ENCODE results near the gene ZNF831. TPM values are rescaled to one million over a fixed set of nuclear protein-coding genes. Genes with fewer than 3 reads are reported as not detected.

Gene ZNF831
- total RNA-seq, 1 donor from 2014 or later: 0.17 TPM

DNA sequence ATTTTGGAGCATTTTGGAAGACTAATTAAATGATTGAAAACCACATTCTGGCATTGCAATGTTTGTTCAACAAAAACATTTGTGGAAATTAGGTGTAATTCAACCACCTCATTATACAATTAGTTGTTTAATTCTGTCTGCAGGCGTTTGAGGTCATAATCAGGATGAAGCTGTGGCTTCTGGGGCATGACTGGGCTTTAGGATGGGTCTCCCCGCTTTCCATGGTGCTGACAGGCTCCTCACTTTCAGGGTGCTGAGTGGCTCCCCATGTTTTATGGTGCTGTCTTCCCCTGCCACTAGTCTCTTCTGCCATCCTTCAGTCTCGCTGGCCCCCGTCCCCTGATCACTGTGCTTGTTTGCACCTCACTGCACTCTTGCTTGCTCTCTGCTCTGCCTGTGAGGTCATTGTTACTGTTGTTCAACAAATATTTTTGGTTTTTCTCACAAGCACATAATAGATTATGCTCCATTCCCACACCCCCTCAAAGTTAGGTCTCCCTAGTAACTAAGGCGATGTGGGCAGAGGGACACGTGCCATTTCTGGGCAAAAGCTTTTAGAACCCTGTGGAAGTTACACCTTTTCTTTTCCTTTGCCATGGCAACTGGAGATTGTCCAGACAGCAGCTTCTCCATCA lies 25.4 kb upstream of the ZNF831 start:
- ATAC-seq (no peak), DNase-seq (no peak)
- intact Hi-C loops (cut with micrococcal nuclease): no loop called here

- ATAC-seq (no peak), DNase-seq (no peak)
- intact Hi-C loops (cut with micrococcal nuclease): no loop called here
Measured at GRCh38 chr20:59139998-59140397, 23.6 kb upstream of the ZNF831 start.

GRCh38 chr20:59141818-59142581 lies 21.6 kb upstream of the ZNF831 start:
- DNase-seq: no peak
- no peak for ATAC-seq
- intact Hi-C loops (cut with micrococcal nuclease): no loop called here

- intact Hi-C loops (cut with micrococcal nuclease): no loop called here
- DNase-seq (no peak), ATAC-seq (no peak)
Measured at GRCh38 chr20:59143326-59143725, 20.3 kb upstream of the ZNF831 start.

GRCh38 chr20:59144179-59144830 lies 19.3 kb upstream of the ZNF831 start:
- intact Hi-C loops (cut with micrococcal nuclease): no loop called here

GRCh38 chr20:59144831-59145196 lies 18.8 kb upstream of the ZNF831 start:
- ATAC-seq: no peak
- intact Hi-C loops (cut with micrococcal nuclease): no loop called here
- DNase-seq: no peak

More at GRCh38 chr20:59144179-59144830, 19.3 kb upstream of the ZNF831 start:
- no peak for DNase-seq
- ATAC-seq: no peak

GRCh38 chr20:59145247-59145923 lies 18.2 kb upstream of the ZNF831 start:
- ATAC-seq (no peak), DNase-seq (no peak)
- intact Hi-C loops (cut with micrococcal nuclease): no loop called here

DNA sequence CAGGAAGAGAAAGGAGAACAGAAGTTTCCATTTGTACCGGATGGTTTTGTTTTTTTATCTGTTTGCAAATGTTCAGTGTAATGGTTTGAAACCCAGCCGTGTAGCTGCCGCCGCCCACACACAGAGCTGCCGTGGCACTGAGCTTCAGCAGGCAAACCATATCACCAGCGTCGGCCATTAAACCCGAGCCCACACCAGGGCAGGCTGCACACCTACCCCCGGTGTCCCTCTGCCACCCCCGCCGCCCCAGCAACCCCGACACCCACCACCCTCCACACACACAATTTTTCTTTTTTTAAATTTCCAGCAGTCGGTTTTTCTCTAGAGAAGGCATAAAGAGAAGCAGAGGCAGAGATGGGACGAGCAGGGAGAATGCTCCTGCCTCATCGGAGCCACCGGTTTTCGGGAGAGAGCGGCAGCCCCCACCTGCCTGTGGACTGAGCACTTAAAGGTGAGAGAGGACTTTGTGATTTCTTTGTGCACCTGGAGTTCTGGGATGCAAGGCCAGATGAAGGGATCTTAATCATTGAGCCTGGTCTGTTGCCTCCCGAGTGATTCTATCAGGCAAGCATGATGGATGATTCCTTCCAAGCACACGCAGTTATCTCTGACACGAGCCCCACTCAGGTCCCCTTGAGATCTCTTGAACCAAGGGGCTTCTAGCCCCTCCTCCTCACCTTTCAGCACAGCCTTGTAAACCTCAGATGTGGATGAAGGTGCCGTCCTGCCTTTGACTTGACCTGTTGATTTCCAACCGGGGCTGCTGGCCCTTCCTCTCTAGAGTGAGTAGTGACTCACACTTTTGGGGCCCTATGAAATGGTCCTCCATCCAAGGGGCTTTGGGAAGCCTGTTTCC lies 17.5 kb upstream of the ZNF831 start:
- ATAC-seq (peak; percentile 51), DNase-seq (no peak)
- intact Hi-C loops (cut with micrococcal nuclease): no loop called here

GRCh38 chr20:59146780-59147565 lies 16.6 kb upstream of the ZNF831 start:
- DNase-seq: no peak
- intact Hi-C loops (cut with micrococcal nuclease): no loop called here
- peak; percentile 67 for ATAC-seq

GRCh38 chr20:59147586-59147985 lies 16.0 kb upstream of the ZNF831 start:
- ATAC-seq (no peak), DNase-seq (no peak)
- intact Hi-C loops (cut with micrococcal nuclease): no loop called here

DNA sequence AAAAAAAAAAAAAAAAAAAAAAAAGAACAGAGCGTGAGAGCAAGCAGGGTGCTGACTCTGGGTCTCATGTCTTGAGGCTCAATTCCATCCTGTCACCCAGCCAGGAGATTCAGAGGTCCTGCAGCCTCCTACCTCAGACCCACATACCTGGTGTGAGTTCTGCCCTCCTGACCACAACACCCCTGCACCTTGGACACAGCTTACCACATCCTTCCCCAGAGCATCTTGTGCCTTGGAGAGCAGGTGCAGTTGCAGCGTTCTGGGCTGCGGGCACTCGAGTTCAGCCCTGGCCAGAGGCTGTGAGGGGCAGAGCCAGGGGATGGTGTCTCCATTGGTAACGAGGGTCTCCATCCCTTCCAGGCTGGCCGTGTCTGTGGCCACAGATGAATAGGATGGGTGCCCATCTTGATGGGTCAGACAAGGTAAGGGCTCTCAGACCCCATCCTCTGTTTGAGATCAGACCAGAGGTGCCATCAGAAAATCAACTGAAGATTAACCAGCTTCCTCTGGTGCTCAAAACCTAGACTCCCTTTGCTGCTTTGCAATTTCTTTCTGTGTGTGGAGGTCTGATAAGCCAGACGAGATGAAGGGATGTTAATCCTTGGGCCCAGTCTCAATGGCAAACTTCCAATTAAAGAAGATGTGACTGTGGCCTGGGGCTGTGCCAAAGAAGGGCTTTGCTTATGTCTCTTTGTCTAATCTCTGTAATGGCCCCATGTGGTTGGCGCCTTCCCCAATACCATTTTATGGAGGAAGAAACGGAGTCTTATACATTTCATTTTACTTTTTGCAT lies 14.7 kb upstream of the ZNF831 start:
- DNase-seq (no peak), ATAC-seq (no peak)
- intact Hi-C loops (cut with micrococcal nuclease): no loop called here

DNA sequence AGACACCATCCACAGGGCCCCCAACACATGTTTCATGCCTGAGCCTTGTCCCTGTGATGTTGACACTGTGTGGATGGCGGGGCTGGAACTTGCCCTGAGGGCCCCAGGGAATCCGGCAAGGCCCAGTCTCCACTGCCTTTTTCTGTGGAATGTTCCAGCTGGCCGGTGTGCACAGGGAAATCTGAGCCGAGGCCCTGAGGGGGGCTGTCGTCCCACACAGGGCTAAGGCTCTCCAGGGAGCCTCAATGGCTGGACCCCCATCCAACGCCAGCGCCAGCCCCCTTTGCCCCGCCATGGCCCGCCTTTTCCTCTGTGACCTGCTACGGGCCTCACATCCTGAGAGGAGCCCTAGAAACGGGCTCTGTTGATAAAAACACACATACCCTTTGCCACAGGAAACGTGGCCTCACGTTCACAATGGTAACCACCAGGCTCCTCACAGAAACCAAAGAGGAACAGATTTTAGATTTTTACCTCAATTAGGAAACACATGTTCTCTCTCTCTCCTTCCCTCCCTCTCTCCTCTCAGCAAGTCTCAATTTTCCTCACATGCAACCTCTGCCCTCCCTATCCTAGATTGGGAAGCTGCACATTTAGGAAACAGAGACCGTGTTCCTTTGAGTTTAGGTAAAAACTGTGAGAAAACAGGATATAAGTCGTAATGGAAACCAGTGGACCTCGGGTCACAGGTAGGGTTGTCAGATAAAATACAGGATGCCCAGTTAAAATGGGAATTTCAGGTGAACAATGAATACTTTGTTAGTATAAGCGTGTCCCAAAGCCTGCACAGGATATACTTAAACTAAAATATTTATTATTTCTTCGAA lies 13.7 kb upstream of the ZNF831 start:
- DNase-seq (peak; percentile 45), ATAC-seq (peak; percentile 31)
- intact Hi-C loops (cut with micrococcal nuclease): no loop called here

DNA sequence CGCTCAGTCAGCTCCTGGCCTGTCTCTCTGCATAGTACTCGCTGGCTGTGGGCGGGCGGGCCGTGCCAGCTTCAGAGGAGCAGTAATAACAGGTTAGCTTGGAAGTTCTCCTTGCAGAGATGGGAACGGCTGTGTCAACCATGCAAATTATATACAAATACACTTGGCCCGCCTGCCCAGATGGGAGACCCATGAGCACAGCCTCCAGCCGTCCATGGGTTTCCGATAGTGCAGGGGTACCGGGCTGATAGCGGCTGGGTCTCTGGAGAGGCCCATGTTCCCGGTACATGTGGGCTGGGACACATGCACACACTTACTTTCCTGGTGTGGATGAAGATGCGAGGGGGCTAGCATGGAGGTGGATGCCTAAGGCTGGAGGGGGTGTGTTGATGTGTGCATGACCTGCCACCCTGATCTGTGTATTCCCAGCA lies 12.8 kb upstream of the ZNF831 start:
- ATAC-seq (no peak), DNase-seq (no peak)
- intact Hi-C loops (cut with micrococcal nuclease): no loop called here

DNA sequence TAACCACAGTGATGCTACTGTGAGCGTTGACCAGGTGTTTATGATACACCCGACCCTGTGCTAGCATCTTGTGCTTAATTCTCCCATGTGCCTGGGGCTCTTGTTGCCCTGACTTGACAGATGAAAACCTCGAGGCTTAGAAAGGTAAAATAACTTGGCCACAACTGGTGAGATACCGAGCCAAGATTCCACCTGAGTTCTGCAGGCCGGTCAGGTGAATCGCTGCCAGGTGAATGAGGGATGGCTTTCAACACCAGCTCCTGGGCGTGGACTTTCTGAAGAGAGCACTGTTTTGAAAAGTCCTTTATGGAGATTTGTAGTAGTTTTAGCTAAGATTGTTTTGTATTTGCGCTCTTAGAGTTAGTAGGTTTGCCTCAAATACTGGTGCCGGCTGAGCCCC lies 12.2 kb upstream of the ZNF831 start:
- DNase-seq: no peak
- intact Hi-C loops (cut with micrococcal nuclease): no loop called here
- no peak for ATAC-seq

GRCh38 chr20:59151820-59152219 lies 11.8 kb upstream of the ZNF831 start:
- intact Hi-C loops (cut with micrococcal nuclease): no loop called here
- ATAC-seq: no peak
- no peak for DNase-seq

DNA sequence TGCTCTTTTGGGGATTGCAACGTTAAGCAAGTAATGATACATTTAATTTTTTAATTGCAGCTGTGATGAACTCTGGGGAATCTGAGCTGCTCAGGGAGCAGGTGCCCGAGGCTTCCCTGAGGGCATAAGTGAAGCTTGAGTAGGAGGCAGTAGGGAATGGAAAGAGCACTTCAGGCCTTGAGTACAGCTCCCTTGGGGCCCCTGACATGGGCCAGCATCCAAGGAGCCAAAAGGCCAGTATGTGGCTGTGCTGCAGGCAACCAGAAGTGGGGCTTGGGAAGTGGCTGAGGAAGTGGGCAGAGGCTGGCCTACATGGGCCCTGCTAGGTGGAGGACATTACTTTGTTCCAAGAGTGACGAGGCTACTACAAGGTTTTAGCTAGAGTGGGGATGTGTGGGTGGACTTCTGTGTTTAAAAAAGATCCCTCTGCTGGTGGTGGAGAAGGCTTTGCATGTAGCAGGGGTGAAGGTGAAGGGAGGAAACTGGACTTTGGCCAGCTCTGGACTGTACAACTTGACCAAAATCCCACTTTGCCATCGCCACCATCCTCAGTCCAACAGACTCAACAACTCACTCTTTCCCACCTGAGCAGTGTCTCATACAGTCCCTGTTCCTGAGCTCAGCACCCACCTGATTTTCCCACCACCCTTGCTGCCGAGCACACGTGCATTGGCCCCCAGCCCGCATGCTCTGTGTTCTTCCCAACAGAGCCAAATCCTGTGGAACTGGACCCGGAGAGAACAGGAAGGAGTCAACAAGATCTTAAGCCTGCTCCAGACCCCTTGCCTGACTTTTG lies 10.9 kb upstream of the ZNF831 start:
- intact Hi-C loops (cut with micrococcal nuclease): no loop called here
- ATAC-seq: no peak
- no peak for DNase-seq

Measured in left ventricle myocardium superior (tissue), 1 donor.